ENCODE results near the gene ZNF771. TPM values are rescaled to one million over a fixed set of nuclear protein-coding genes. Genes with fewer than 3 reads are reported as not detected.

ZNF771 gene
- 4.4 and 5.2 TPM in 2 replicates for total RNA-seq

GRCh38 chr16:30407102-30407803 is at the start of gene ZNF771:
Gene ZNF771 (plus strand): TSS chr16:30407606. CDS start chr16:30408054, 448 bp downstream.
- no peak for TF ChIP-seq CTCF (IDR thresholded peaks at IDR 0.05)
- intact Hi-C loops (cut with micrococcal nuclease): loop anchor here (1.0 to 10.0 kb wide), 9 partner anchors 12 to 342 kb away; partner anchors contain the start of genes ALDOA, DCTPP1, SEPTIN1 and TBC1D10B
- H3K4me1 Mint-ChIP-seq: peaks cover 27% of the 10 kb centered on the region
- H3K9me3 Mint-ChIP-seq: no peaks in the 10 kb centered on the region
- no peaks in the 10 kb centered on the region for H3K27me3 Mint-ChIP-seq
- H3K4me3 Mint-ChIP-seq: peak within 1 kb of the TSS; percentile 89
- CTCF ChIA-PET: interaction anchor here (0.7 to 2.4 kb wide), 5 partner anchors 10 to 191 kb away, joined by 3 to 7 read pairs (median 5); partner anchors contain the start of genes DCTPP1 and ZNF48
- DNase-seq (peak; percentile 90), ATAC-seq (ENCODE audit: low read depth) (peak; percentile 89)
- H3K36me3 Mint-ChIP-seq (ENCODE audit: low read depth): peaks cover 13% of the 10 kb centered on the region
- H3K27ac Mint-ChIP-seq: peak within 1 kb of the TSS; percentile 90
- POLR2A ChIA-PET: interaction anchor here (0.5 to 3.7 kb wide), 34 partner anchors 9 to 342 kb away, joined by 3 to 37 read pairs (median 5); partner anchors contain the start of genes ALDOA, CD2BP2, CORO1A and DCTPP1

- H3K4me3 Mint-ChIP-seq: no peak overlapping the region
- H3K9me3 Mint-ChIP-seq: no peaks in the 10 kb centered on the region
- ChIA-PET CTCF (no interaction called here), POLR2A (interaction anchor here (4.5 kb wide), 1 partner anchor 12 kb away, joined by 36 read pairs; the partner anchor contains the start of gene TBC1D10B)
- peaks cover 68% of the 10 kb centered on the region for H3K36me3 Mint-ChIP-seq (ENCODE audit: low read depth)
- H3K27ac Mint-ChIP-seq: no peak overlapping the region
- intact Hi-C loops (cut with micrococcal nuclease): no loop called here
- TF ChIP-seq CTCF (IDR thresholded peaks at IDR 0.05): no peak
- no peaks in the 10 kb centered on the region for H3K27me3 Mint-ChIP-seq
- ATAC-seq (ENCODE audit: low read depth) (no peak), DNase-seq (no peak)
- peaks cover 34% of the 10 kb centered on the region for H3K4me1 Mint-ChIP-seq
Measured at GRCh38 chr16:30357715-30358576, 49.5 kb upstream of the ZNF771 start.

GRCh38 chr16:30358577-30358936 is 48.8 kb upstream of the ZNF771 start:
- Mint-ChIP-seq H3K27me3 (no peaks in the 10 kb centered on the region), H3K9me3 (no peaks in the 10 kb centered on the region), H3K36me3 (ENCODE audit: low read depth) (peaks cover 69% of the 10 kb centered on the region), H3K4me3 (no peak overlapping the region), H3K4me1 (peaks cover 31% of the 10 kb centered on the region), H3K27ac (no peak overlapping the region)
- ChIA-PET CTCF (no interaction called here), POLR2A (no interaction called here)
- intact Hi-C loops (cut with micrococcal nuclease): no loop called here
- no peak for ATAC-seq (ENCODE audit: low read depth)
- no peak for TF ChIP-seq CTCF (IDR thresholded peaks at IDR 0.05)
- no peak for DNase-seq

- H3K4me1 Mint-ChIP-seq: peaks cover 24% of the 10 kb centered on the region
- peaks cover 68% of the 10 kb centered on the region for H3K36me3 Mint-ChIP-seq (ENCODE audit: low read depth)
- H3K27ac Mint-ChIP-seq: no peak overlapping the region
- DNase-seq (no peak), ATAC-seq (ENCODE audit: low read depth) (no peak)
- no peaks in the 10 kb centered on the region for H3K27me3 Mint-ChIP-seq
- H3K9me3 Mint-ChIP-seq: no peaks in the 10 kb centered on the region
- no peak for TF ChIP-seq CTCF (IDR thresholded peaks at IDR 0.05)
- ChIA-PET CTCF (no interaction called here), POLR2A (interaction anchor here (0.6 kb wide), 1 partner anchor 824 kb away, joined by 3 read pairs; no protein-coding TSS in a partner anchor)
- H3K4me3 Mint-ChIP-seq: no peak overlapping the region
- intact Hi-C loops (cut with micrococcal nuclease): no loop called here
Measured at GRCh38 chr16:30358990-30359870, 48.2 kb upstream of the ZNF771 start.

All from activated B cell treated with CpG ODN at 0.5 μM for 24 hours (primary cell).